Body of pancreas (tissue), 4 donors: Measurements from ENCODE around the gene MPP4. TPM values are rescaled to one million over a fixed set of nuclear protein-coding genes. Genes with fewer than 3 reads are reported as not detected.

ENCODE experiments used
- ATAC-seq: fragments of 150-250 bp; one replicate; pipeline ENCODE4 v1.9.1; 2016
- DNase-seq, 4 donors: peaks; one replicate each; pipeline ENCODE4 v3.0.0-alpha.2; 2019
- H3K27ac ChIP-seq, 4 donors: fragments of 200-600 bp; sonication (generic); 1 replicate in 3 of 4; 2 replicates in 1 of 4; pipeline versions ENCODE4 v1.5.1 to v1.6.1; 2016 to 2019; ENCODE audit warnings: mild to moderate bottlenecking in 1 of 4, mixed read lengths in 1 of 4, moderate library complexity in 1 of 4
- H3K27me3 ChIP-seq, 2 donors: fragments of 200-600 bp; sonication (generic); one replicate each; pipeline ENCODE4 v1.6.0; 2016; ENCODE audit warnings: mild to moderate bottlenecking in 1 of 2
- H3K36me3 ChIP-seq, 2 donors: fragments of 200-600 bp; sonication (generic); replicated peaks in 1 of 2; 2 replicates each; pipeline ENCODE4 v1.5.1; 2016; ENCODE audit warnings: low read depth in 2 of 2; ENCODE audit not compliant: insufficient read depth in 1 of 2
- H3K4me1 ChIP-seq: fragments of 200-600 bp; sonication (generic); one replicate; pipeline ENCODE4 v1.6.0; 2016
- H3K4me3 ChIP-seq, 2 donors: fragments of 200-600 bp; sonication (generic); 1 replicate in 1 of 2; 2 replicates in 1 of 2; pipeline ENCODE4 v1.5.1; 2016 to 2019
- H3K9me3 ChIP-seq, 3 donors: fragments of 200-600 bp; sonication (generic); 1 replicate in 2 of 3; 2 replicates in 1 of 3; pipeline ENCODE4 v1.5.1; 2016
- POLR2A ChIP-seq, 3 donors: fragments of 450-650 bp; IDR thresholded peaks; one replicate each; pipeline ENCODE4 v1.6.1; 2016; ENCODE audit warnings: antibody characterized with exemption in 3 of 3, mild to moderate bottlenecking in 2 of 3
- WGBS, 2 donors: methylation state at CpG; one replicate each; pipeline ENCODE4 v1.1.5; 2017; 5-methylcytosine and 5-hydroxymethylcytosine counted together
- intact Hi-C: fragments of 100-400 bp; cut with DNase I; formaldehyde crosslinking; loops from one replicate; pipeline ENCODE4 v1.15.1; 2023
- total RNA-seq, 2 donors: library from RNA; depleted of rRNA; stranded (reverse); fragments of >200 nt; gene quantifications; one replicate each; pipeline ENCODE4 v1.1.0, GENCODE V29; 2016
- TF ChIP-seq, protein P1 (sequence below), 7 experiments: fragments of 450-650 bp in 4 of 7; fragments of 200-600 bp in 3 of 7; sonication (generic) in 3 of 7; IDR thresholded peaks; one replicate each; pipeline ENCODE4 v1.5.1; 2016 to 2019; ENCODE audit warnings: antibody characterized with exemption in 7 of 7

The MPP4 gene
- total RNA-seq, 2 donors from 2014 or later = not detected

GRCh38 chr2:201656102-201656501 lies 42.3 kb downstream of the MPP4 start:
- Histone ChIP-seq H3K27ac (no peak overlapping the region), H3K36me3 (no peaks in the 10 kb centered on the region), H3K4me1 (no peaks in the 10 kb centered on the region), H3K27me3 (no peaks in the 10 kb centered on the region), H3K4me3 (no peak overlapping the region), H3K9me3 (no peaks in the 10 kb centered on the region)
- TF ChIP-seq, protein P1, sequence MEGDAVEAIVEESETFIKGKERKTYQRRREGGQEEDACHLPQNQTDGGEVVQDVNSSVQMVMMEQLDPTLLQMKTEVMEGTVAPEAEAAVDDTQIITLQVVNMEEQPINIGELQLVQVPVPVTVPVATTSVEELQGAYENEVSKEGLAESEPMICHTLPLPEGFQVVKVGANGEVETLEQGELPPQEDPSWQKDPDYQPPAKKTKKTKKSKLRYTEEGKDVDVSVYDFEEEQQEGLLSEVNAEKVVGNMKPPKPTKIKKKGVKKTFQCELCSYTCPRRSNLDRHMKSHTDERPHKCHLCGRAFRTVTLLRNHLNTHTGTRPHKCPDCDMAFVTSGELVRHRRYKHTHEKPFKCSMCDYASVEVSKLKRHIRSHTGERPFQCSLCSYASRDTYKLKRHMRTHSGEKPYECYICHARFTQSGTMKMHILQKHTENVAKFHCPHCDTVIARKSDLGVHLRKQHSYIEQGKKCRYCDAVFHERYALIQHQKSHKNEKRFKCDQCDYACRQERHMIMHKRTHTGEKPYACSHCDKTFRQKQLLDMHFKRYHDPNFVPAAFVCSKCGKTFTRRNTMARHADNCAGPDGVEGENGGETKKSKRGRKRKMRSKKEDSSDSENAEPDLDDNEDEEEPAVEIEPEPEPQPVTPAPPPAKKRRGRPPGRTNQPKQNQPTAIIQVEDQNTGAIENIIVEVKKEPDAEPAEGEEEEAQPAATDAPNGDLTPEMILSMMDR (IDR thresholded peaks at IDR 0.05) = no peak
- no peak for TF ChIP-seq POLR2A (IDR thresholded peaks at IDR 0.05)
- DNase-seq (no peak), ATAC-seq (no peak)
- intact Hi-C loops = no loop called here
- 85 to 94% methylated on average over 11 of the region's 11 CpGs for WGBS, 2 donors

GRCh38 chr2:201654616-201655384 lies 43.6 kb downstream of the MPP4 start:
- Histone ChIP-seq H3K27me3 (no peaks in the 10 kb centered on the region), H3K27ac (no peak overlapping the region), H3K4me1 (no peaks in the 10 kb centered on the region), H3K4me3 (no peak overlapping the region), H3K9me3 (no peaks in the 10 kb centered on the region), H3K36me3 (no peaks in the 10 kb centered on the region)
- ATAC-seq (no peak), DNase-seq (no peak)
- WGBS, 2 donors = 80 to 81% methylated on average over 5 of the region's 5 CpGs
- intact Hi-C loops = no loop called here
- TF ChIP-seq, protein P1 (IDR thresholded peaks at IDR 0.05) = no peak
- no peak for TF ChIP-seq POLR2A (IDR thresholded peaks at IDR 0.05)

- ATAC-seq = no peak
- H3K4me3 ChIP-seq = no peak overlapping the region
- no peaks in the 10 kb centered on the region for H3K36me3 ChIP-seq
- H3K27ac ChIP-seq = no peak overlapping the region
- WGBS, 2 donors = 65 to 66% methylated on average over 6 of the region's 6 CpGs
- H3K27me3 ChIP-seq = no peaks in the 10 kb centered on the region
- intact Hi-C loops = no loop called here
- DNase-seq = no peak
- no peaks in the 10 kb centered on the region for H3K4me1 ChIP-seq
- TF ChIP-seq, protein P1 (IDR thresholded peaks at IDR 0.05) = no peak
- TF ChIP-seq POLR2A (IDR thresholded peaks at IDR 0.05) = no peak
- no peaks in the 10 kb centered on the region for H3K9me3 ChIP-seq
Measured at GRCh38 chr2:201653221-201653620, 45.2 kb downstream of the MPP4 start.

GRCh38 chr2:201649442-201649841 lies 49.0 kb downstream of the MPP4 start:
- intact Hi-C loops = no loop called here
- Histone ChIP-seq H3K27me3 (no peaks in the 10 kb centered on the region), H3K4me1 (peaks cover 2% of the 10 kb centered on the region), H3K9me3 (no peaks in the 10 kb centered on the region), H3K4me3 (no peak overlapping the region), H3K27ac (no peak overlapping the region), H3K36me3 (no peaks in the 10 kb centered on the region)
- no peak for DNase-seq
- no peak for ATAC-seq
- no peak for TF ChIP-seq POLR2A (IDR thresholded peaks at IDR 0.05)
- TF ChIP-seq, protein P1 (IDR thresholded peaks at IDR 0.05) = no peak
- 59 to 74% methylated on average over 2 of the region's 2 CpGs for WGBS, 2 donors

- Histone ChIP-seq H3K4me3 (no peak overlapping the region), H3K4me1 (peaks cover 13% of the 10 kb centered on the region), H3K27ac (no peak overlapping the region), H3K36me3 (no peaks in the 10 kb centered on the region), H3K27me3 (no peaks in the 10 kb centered on the region), H3K9me3 (no peaks in the 10 kb centered on the region)
- 68 to 70% methylated on average over 5 of the region's 5 CpGs for WGBS, 2 donors
- DNase-seq = no peak
- intact Hi-C loops = no loop called here
- no peak for ATAC-seq
- no peak for TF ChIP-seq POLR2A (IDR thresholded peaks at IDR 0.05)
- TF ChIP-seq, protein P1 (IDR thresholded peaks at IDR 0.05) = no peak
Measured at GRCh38 chr2:201647431-201647830, 51.0 kb downstream of the MPP4 start.
